ENCODE measurements around the gene SLC2A14.
"Not testable (repeated sequence)": the region's sequence is repeated elsewhere in the genome, so short reads cannot be mapped to it uniquely, and the experiment has no call there.

SLC2A14 gene

DNA sequence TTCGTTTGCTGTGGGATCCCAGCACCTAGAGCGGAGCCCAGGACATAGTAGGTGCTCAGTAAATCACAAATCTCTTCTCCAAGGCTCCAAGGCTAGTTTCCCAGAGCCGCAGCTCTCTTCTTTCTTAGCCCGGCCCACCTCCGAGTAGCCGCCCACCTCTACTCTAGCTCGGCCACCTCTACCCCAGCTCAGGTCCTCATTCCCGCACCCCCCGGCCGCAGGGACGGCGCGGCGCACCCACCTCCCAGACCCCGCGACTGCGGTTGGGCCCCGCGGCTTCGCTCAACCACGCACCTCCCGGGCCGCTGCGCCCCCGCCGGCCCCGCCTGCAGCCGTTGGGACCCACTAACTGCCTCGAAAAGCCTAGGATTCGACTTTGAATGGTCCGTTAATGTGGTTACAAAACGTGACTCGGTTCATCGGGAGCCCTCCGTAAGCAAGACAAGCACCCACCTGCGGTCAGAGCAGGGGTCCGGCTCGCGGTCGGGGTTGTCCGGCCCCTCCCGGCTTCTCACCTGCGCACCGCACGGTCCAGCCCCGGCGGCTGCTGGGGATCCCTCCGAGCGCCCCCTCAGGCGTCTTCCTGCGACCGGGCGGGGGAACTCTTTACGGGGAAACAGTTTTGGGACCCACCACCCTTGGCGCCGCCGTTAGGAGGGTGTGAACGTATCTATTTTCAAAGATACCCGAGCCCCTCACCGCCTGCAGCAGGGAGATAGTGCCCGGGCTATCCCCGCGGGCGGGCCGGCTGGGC is at the start of gene SLC2A14:
Gene SLC2A14 (minus strand): TSS at position 350 of the 754 bp plus-strand sequence. CDS start 3,035 bp downstream, outside the sequence.
- DNase-seq = no peak

GRCh38 chr12:7921181-7921580 is 48.5 kb upstream of the SLC2A14 start:
- not testable (repeated sequence) for DNase-seq

- DNase-seq = not testable (repeated sequence)
These were observed 45.5 kb upstream of the SLC2A14 start for GRCh38 chr12:7918268-7918590.

DNA sequence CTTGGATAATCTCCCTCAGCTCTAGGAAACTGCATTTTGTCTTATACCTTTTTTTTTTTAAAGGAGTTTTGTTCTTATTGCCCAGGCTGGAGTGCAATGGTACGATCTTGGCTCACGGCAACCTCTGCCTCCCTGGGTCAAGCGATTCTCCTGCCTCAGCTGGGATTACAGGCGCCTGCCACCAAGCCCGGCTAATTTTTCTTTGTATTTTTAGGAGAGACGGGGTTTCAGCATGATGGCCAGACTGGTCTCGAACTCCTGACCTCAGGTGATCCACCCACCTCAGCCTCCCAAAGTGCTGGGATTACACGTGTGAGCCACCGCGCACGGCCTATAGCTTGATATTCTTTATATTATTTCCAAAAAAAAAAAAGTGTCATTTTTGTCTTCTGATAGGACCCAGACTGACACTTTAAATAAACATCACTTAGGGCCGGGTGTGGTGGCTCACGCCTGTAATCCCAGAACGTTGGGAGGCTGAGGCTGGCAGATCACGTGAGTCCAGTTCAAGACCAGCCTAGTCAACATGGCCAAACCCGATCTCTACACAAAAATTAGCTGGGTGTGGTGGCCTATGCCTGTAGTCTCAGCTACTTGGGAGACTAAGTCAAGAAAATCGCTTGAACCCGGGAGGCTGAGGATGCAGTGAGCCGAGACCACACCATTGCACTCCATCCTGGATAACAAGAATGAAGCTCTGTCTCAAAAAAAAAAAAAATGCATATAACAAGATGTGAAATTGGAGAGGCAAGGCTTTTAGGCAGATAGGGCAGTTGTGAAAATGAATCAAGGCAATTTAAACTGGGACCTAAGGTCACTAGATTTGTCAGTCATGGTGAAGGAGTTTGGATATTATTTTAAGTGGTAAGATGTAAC is 44.9 kb upstream of the SLC2A14 start:
- DNase-seq = no peak

- no peak for DNase-seq
These were observed 44.2 kb upstream of the SLC2A14 start for GRCh38 chr12:7916936-7917335.

- DNase-seq = no peak
These were observed 43.1 kb upstream of the SLC2A14 start for GRCh38 chr12:7915661-7916403.

GRCh38 chr12:7910106-7910505 is 37.4 kb upstream of the SLC2A14 start:
- not testable (repeated sequence) for DNase-seq

DNA sequence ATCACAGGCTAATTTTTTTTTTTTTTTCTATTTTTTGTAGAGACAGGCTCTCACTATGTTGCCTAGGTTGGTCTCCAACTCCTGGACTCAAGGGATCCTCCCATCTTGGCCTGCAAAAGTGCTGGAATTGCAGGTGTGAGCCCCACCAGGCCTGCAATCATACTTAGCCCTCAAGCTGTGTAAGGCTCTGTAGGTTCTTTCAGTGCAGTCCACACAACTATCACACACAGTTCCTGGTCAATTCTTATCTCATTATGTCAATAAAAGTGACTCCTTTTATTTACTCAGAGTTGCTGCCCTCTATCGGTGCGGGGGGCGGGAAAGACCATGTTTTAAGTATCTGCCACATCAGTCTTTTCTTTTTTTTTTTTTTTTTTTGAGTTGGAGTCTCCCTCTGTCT is 34.3 kb upstream of the SLC2A14 start:
- DNase-seq = no peak

- not testable (repeated sequence) for DNase-seq
These were observed 33.6 kb upstream of the SLC2A14 start for GRCh38 chr12:7906303-7906702.

GRCh38 chr12:7905600-7906125 is 32.9 kb upstream of the SLC2A14 start:
- DNase-seq = not testable (repeated sequence)

DNA sequence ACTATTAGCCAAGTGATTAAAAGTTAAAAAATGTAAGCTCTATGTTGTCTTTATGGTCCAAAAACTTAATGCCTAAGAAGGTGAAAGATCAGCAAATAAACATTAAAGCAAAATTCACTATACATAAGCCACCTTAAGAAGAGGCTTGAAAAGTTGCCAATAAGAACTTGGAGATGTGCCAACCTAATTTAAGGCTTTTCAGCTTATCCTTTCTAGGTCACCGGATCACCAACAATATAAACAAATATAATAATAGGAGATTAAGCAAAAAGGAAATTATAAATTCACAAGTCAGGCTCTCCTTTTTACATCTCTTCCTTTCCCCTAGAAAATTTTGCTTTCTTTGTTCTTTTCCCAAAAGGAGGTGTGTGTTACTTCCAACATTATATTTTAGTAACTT is 32.4 kb upstream of the SLC2A14 start:
- DNase-seq = no peak

DNA sequence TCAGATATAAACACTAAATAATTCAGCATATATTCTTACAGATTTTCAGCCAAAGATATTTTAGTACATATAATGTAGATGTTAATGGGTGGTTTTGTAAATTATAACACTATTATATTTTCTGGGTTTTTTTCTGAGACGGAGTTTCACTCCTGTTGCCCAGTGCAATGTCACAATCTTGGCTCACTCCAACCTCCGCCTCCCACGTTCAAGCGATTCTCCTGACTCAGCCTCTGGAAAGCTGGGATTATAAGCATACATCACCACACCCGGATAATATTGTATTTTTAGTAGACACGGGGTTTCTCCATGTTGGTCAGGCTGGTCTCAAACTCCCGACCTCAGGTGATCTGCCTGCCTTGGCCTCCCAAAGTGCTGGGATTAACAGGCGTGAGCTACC is 29.7 kb upstream of the SLC2A14 start:
- DNase-seq = not testable (repeated sequence)

- no peak for DNase-seq
These were observed 27.0 kb upstream of the SLC2A14 start for GRCh38 chr12:7899755-7900154.

- DNase-seq = not testable (repeated sequence)
These were observed 24.0 kb upstream of the SLC2A14 start for GRCh38 chr12:7896726-7897125.

GRCh38 chr12:7892186-7892980 is 19.7 kb upstream of the SLC2A14 start:
- no peak for DNase-seq

GRCh38 chr12:7884689-7885088 is 12.0 kb upstream of the SLC2A14 start:
- DNase-seq = no peak

GRCh38 chr12:7881736-7882120 is 9.0 kb upstream of the SLC2A14 start:
- not testable (repeated sequence) for DNase-seq

GRCh38 chr12:7880952-7881735 is 8.4 kb upstream of the SLC2A14 start:
- DNase-seq = not testable (repeated sequence)

- DNase-seq = no peak
These were observed 6.5 kb upstream of the SLC2A14 start for GRCh38 chr12:7879246-7879645.

DNA sequence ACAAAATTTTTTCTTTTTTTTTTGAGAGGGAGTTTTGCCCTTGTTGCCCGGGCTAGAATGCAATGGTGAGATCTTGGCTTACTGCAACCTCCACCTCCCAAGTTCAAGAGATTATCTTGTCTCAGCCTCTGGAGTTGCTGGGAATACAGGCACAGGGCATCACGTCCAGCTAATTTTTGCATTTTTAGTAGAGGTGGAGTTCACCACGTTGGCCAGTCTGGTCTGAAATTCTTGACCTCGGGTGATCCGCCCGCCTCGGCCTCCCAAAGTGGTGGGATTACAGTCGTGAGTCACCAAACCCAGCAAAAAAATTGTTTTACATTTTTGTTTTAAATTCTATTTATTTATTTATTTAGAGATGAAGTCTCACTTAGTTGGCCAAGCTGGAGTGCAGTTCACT is 4.7 kb upstream of the SLC2A14 start:
- DNase-seq = no peak

DNA sequence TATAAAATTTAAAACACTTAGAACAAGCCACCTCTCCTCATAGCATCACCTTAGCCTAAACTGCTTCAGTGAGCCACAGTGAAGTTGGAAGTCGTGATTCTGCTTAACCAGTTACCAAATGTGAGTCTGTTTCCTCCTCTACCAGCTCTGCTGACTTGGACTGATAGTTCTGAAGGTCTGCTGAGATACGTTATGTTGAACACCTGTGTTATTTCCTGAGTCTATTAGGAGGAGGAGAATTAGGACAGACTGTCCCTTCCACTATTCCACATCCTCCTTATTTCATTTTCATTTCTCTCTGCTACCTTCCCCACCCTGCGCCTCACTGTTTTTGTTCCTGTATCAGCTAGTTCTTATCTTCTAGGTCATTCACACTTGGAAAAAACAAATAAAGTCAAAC is 2.4 kb downstream of the SLC2A14 start:
- no peak for DNase-seq
